KBM-7 (cell line): ENCODE results near the gene PACS1.
"Not testable (repeated sequence)": the region's sequence is repeated elsewhere in the genome, so short reads cannot be mapped to it uniquely, and the experiment has no call there.

Experiments
- DNase-seq: peaks from one replicate; pipeline ENCODE4 v3.0.0-alpha.2; 2015
- in situ Hi-C: fragments of 300-500 bp; cut with MboI; formaldehyde crosslinking; loops from 2 replicates; pipeline ENCODE4 v1.14.3; 2020; ENCODE audit warnings: low sequenced_read_pairs, low pct_unique_long_range_greater_than_20kb, mixed read lengths

PACS1 gene

GRCh38 chr11:66071381-66071801 lies 1.3 kb downstream of the PACS1 start:
- no peak for DNase-seq

GRCh38 chr11:66072081-66072480 lies 2.0 kb downstream of the PACS1 start:
- in situ Hi-C loops: no loop called here

More at GRCh38 chr11:66071381-66071801, 1.3 kb downstream of the PACS1 start:
- in situ Hi-C loops: no loop called here

GRCh38 chr11:66072518-66072917 lies 2.4 kb downstream of the PACS1 start:
- in situ Hi-C loops: no loop called here
- no peak for DNase-seq

More at GRCh38 chr11:66072081-66072480, 2.0 kb downstream of the PACS1 start:
- DNase-seq: no peak

- no peak for DNase-seq
- in situ Hi-C loops: no loop called here
These were observed 3.6 kb downstream of the PACS1 start for GRCh38 chr11:66073669-66074068.

- in situ Hi-C loops: no loop called here
- DNase-seq: no peak
These were observed 5.2 kb downstream of the PACS1 start for GRCh38 chr11:66075273-66075672.

GRCh38 chr11:66076561-66076960 lies 6.5 kb downstream of the PACS1 start:
- DNase-seq: no peak
- in situ Hi-C loops: no loop called here

- in situ Hi-C loops: no loop called here
- no peak for DNase-seq
These were observed 7.9 kb downstream of the PACS1 start for GRCh38 chr11:66077927-66078326.

GRCh38 chr11:66078949-66079348 lies 8.9 kb downstream of the PACS1 start:
- DNase-seq, in situ Hi-C loops: not testable (repeated sequence)

GRCh38 chr11:66080055-66080817 lies 10.2 kb downstream of the PACS1 start:
- no peak for DNase-seq
- in situ Hi-C loops: no loop called here

GRCh38 chr11:66081505-66081904 lies 11.4 kb downstream of the PACS1 start:
- in situ Hi-C loops: no loop called here
- DNase-seq: peak; percentile 83

- DNase-seq: no peak
- in situ Hi-C loops: no loop called here
These were observed 13.1 kb downstream of the PACS1 start for GRCh38 chr11:66082946-66083698.

GRCh38 chr11:66083767-66084166 lies 13.7 kb downstream of the PACS1 start:
- in situ Hi-C loops: no loop called here
- no peak for DNase-seq

GRCh38 chr11:66084821-66085475 lies 14.9 kb downstream of the PACS1 start:
- DNase-seq: no peak
- in situ Hi-C loops: no loop called here

- in situ Hi-C loops: no loop called here
- no peak for DNase-seq
These were observed 17.3 kb downstream of the PACS1 start for GRCh38 chr11:66087148-66087908.

- in situ Hi-C loops: no loop called here
- DNase-seq: no peak
These were observed 19.0 kb downstream of the PACS1 start for GRCh38 chr11:66089067-66089466.

- no peak for DNase-seq
- in situ Hi-C loops: no loop called here
These were observed 20.2 kb downstream of the PACS1 start for GRCh38 chr11:66090288-66090687.

GRCh38 chr11:66092125-66092524 lies 22.1 kb downstream of the PACS1 start:
- in situ Hi-C loops, DNase-seq: not testable (repeated sequence)

- in situ Hi-C loops: not testable (repeated sequence)
These were observed 29.7 kb downstream of the PACS1 start for GRCh38 chr11:66099746-66100145.

More at GRCh38 chr11:66099746-66100145, 29.7 kb downstream of the PACS1 start:
- DNase-seq: not testable (repeated sequence)
